DMS53 treated with DMSO at 0.1 percent for 48 hours (cell line): Measurements from ENCODE around the gene GTF2IRD1.
A peak's percentile ranks its signal among the peaks of the same experiment; 100 is the strongest.

Experiments
- DNase-seq: peaks from one replicate; lab custom pipeline; 2025; ENCODE audit not compliant: unreplicated experiment; lab: John Stamatoyannopoulos, UW

The GTF2IRD1 gene

DNA sequence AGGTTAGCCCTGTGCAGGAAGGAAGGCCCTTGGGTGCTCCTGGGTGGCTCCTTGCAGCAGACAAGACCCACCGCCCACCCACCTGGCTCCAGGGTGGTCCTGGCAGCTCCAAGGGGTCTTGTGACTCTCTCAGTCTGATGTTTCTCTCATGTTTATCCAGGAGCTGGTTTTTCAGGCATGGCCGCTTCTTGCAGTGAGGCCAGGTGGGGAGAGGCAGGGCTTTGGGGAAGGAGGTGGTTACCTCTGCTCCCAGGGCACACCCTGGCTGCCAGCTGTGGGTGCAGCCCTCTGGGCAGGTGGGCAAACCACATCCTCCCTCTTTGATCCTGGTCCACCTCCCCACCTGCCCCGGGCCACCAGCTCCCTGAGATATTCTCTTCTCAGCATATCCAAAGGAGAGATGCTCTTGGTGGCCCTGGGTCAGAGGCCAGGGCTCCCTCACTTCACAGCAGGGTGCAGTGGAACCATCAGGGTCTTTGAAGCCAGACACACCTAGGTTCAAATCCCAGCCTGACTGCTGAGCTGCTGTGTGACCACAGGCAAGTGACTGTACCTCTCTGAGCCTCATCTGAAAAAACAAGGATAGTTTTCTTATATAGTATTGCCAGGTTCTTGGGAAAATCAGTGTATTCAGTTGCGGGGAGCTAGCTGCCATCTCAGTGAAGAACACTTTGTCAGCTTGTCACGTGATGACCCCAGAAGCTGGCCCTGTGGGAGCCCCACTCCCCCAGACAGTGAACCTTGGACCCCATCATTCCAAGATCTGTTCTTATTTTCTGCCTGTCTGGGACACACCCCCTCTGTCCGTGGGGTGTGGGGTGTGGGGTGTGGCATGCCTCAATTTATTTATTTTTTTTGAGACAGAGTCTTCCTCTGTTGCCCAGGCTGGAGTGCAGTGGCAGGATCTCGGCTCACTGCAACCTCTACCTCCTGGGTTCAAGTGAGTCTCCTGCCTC, 11.5 kb downstream of the GTF2IRD1 start:
- DNase-seq, result peak; percentile 17

DNA sequence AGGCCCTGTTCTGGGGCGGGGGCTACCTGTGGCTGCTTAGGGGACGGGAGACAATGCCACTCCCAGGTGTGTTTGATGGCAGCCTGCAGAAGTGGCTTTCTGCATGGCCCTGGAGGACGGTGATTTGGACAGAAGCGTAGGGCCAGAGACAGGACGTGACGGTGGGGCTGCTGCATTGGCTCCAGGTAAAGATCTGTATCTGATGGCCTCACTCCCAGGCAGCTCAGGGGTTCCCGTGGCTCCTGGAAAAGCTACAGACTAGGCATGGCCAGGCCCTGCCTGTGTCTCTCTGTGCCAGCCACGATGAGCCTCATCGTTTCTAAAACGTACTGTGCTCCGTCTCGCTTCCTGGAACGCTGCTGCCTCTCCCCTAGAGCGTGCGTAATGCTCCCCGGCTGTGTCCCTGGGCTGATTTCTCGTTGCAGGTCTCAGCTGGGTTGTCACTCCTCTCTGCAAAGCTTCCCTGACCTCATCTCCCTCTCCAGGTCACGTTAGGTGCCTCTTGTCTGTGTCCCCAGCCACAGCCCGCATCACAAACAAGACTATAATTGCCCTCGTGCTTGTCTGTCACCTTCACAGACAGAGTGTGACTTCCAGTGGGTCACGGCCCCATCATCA, 12.6 kb downstream of the GTF2IRD1 start:
- no peak for DNase-seq

DNA sequence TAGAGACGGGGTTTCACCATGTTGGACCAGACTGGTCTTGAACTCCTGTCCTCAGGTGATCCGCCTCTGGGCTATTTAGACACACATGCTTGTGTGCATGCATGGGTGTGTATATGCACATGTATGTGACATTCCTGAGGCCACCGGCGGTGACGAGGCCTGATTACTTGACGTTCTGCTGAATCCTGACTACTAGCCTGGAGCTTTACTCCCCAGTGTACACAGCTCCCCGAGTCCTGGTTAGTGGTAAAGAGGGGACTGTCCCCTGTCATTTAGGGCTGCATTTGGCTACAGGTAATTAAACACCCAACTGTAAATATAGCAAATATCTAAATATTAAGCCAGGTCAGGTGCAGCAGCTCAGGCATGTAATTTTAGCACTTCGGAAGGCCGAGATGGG, 14.2 kb downstream of the GTF2IRD1 start:
- DNase-seq, result no peak

DNA sequence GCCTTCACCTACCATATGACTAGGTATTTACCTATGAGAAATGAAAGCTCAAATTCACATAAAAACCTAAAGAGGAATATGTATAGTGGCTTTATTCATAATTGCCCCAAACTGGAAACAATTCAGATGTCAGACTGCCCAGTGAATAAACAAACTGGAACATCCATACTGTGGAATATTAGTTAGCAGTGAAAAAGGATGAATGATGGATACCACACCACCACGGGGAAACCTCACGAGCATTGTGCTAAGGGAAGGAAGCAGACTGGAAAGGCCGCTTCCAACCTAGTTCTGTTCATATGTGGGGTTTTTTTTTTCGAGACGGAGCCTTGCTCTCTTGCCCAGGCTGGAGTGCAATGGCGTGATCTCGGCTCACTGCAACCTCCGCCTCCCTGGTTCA, 16.8 kb downstream of the GTF2IRD1 start:
- DNase-seq, result no peak

DNA sequence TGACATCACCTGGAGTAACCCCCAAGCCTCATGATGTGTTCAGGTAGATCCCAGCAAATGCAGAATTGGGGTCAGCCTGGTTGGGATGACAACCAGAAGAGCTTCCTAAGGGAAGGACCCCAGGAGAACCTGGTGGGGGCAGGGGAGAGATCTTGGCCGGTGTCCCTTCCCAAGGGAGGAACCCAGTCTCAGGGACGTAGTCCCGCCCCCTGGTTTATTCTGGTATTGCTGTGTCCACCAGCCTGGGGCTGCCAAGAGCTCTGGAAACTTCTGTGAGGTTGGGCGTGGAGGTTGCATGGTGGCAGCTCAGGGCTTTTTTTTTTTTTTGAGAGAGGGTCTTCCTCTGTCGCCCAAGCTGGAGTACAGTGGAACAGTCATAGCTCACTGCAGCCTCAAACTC, 19.4 kb downstream of the GTF2IRD1 start:
- DNase-seq, result no peak

DNA sequence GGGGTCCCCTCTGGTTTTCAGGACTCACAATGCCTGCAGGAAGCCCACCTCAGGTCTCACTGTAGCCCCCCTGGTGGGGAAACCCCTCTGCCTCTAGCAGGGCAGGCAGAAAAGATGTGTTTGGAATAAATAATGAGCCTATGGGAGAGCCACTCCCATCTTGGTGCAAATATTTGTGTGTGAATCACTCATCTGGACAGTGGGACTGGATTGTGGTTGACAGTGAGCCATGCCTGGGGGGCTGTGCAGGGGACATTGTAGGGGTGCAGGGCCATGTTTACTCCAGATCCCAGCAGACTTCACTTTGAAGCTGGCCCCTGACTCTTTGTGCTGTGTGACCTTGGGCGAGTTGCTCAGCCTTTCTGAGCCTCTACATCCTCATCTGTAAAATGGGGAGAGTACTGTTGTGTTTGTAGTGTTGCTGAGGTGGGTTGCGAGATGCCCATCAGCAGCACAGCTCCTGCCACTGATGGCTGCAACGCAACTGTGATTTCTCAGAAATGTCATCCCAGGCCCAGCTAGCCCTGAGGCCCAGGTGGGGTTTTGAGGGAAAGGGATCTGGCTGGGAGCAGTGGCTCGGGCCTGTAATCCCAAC, 20.7 kb downstream of the GTF2IRD1 start:
- no peak for DNase-seq

DNA sequence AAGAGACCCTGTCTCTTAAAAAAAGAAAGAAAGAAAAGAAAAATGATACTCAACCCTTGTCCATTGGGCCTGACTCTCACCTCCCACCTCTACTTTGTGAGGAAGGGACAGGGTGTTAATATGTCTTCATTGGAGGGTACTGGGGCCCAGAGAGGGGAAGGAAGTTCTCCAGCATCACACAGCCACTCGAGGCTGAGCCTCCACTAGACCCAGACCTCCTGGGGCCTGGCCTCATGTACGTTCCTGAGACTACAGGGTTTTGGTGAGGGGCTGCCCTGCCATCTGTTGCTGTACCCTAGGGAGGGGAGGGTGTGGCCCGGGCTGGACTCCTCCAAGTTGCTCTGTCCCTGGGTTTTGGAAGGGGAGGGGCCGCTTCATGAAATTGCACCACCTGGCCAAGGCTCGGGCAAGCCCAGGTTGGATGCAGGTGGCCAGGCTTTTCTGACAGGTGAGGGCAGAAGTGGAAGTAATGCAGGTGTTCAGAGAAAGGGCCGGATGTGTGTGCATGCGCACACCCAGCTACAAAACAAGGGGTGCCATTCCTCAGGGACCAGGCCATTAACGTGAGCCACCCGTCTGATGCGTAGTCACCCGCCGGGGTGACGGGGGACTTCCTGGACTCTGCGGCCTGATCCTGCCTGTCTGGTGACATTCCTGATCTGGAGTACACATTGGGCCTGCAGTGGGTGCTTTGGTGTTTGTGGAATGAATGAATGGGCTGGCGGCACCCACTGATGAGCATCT, 21.7 kb downstream of the GTF2IRD1 start:
- peak; percentile 30 for DNase-seq

DNA sequence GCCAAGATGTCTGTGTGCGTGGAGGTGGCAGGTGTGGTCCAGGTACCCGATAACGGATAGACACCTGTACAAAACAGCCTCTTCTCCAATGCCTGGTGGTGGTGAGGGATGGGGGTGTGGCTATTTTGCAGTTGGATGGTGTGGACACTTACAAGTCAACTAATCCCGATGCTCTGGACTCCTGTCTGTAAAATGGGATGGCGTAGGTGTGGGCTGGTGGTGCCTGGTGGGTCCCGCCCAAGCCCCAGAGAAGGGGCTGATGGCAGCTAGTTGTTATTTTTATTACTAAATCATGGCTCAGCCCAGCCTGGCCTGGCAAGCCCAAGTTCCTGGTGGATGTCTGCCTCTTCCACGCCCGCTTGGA, 22.3 kb downstream of the GTF2IRD1 start:
- no peak for DNase-seq

DNA sequence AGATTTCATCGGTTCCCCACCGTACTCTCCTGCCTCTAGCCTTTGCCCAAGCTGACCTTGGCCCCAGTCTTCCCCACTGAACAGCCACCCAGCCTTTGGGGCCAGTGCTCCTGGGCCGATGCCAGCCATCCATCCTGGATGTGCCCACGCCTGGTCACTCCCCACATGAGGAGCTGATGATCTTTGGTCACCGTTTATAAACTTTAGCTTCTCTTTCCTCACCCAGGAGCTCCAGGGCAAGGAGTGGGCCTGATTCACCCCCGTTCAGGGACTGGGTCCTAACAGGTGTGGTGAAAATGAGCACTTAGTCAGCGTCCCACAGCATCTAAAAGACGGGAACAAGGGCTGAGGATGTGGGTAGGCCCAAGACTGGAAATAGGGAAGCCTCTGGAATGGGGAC, 22.9 kb downstream of the GTF2IRD1 start:
- DNase-seq, result no peak

DNA sequence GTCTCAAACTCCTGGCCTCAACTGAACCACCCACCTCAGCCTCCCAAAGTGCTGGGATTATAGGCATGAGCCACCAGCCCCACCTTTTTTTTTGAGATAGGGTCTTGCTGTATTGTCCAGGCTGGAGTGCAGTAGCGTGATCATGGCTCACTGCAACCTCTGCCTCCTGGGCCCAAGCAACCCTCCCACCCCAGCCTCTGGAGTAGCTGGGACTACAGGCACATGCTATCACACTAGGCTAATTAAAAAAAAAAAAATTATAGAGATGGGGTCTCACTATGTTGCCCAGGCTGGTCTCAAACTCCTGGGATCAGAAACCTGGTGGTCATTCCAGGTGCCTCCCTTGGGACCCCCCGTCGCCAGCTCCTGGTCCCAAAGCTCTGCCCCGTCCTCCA, 25.0 kb downstream of the GTF2IRD1 start:
- no peak for DNase-seq

DNA sequence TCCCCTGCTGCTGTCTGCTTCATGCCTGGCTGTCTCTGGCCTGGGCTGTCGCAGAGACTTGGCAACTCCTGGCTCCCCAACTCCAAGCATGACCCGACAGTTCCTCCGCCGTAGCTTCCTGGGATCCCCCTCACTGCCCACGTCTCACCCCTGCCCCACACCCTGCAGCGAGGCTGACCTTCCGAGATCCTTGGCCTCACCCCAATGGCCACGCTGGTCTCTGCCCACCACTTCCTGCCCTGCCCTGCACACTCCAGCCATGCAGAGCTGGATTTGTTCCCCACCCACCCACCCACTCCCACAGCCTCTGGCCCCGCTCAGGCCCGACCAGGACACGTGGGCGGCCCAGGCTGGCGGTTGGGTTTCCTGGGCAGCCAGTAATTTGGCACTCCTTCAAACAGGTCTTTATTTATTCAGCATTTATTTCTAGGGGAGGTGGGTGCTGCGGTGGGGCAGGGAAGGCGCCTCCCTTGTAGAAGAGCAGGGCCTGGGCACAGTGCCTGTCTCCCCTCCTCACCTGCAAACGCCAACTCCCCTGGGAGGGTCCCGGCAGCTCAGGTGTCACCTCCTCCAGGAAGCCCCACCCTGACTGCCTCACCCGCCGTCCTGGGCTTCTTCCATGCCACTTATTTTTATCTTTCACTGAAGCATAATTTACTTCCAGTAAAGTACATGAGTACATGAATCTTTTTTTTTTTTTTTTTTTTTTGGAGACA, 25.5 kb downstream of the GTF2IRD1 start:
- no peak for DNase-seq

DNA sequence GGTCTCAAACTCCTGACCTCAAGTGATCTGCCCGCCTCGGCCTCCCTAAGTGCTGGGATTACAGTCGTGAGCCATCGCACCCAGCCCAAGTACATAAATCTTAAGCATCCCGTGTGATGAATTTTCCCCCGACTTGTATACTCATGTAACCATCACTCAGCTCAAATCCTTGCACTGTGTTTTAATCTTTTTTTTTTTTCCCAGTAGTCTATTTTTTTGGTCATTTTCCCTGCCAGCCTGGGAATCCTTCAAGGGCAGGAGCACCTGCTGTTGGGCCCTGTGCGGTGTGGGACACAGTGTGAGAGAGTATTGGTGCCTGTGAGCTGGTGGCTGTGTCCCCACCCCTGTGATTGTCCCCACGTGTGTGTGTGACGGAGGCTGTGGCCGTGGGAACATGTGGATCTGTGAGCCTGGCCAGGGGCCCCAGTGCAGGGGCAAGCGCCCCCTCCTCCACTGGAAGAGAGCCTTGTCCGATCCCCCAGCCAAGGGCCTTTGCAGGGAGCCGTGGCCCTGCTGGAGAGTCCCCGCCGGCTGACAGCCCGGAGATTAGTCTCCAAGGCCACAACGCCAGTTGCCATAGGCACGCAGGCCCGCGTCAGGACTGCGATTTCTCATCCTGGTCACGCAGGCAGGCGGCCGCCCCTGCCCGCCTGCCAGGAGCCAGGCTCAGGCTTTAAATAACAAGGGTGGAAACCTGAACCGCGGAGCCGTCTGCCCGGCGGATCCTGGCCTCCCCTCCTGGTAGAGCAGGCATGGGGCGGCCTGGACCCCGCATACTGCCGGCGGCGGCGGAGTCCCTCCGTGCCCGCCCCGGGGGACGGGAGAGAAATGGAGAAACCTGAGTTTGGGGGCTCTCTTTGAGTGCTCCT, 26.5 kb downstream of the GTF2IRD1 start:
- DNase-seq, result no peak

DNA sequence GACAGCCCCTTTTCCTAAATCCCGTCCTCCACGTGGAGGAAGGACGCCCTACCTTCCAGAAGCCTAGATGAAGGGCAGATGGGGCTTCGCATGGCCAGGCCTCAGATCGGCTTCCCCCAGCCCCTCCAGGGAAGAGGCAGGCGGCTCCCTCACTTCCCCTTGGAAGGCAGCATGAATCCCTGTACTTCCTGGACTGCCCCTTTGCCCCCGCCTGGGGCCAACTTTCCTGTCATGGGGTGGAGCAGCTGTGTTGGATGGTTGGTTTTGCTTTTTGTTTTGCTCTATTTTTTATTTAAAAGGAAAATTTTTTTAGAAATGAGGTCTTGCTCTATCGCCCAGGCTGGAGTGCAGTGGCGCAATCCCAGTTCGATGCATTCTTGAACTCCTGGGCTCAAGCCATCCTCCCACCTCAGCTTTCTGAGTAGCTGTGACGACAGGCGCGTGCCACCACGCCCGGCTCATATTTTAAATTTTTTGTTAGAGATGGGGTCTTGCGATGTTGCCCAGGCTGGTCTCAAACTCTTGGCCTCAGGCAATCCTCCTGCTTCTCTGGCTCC, 27.2 kb downstream of the GTF2IRD1 start:
- DNase-seq, result no peak

DNA sequence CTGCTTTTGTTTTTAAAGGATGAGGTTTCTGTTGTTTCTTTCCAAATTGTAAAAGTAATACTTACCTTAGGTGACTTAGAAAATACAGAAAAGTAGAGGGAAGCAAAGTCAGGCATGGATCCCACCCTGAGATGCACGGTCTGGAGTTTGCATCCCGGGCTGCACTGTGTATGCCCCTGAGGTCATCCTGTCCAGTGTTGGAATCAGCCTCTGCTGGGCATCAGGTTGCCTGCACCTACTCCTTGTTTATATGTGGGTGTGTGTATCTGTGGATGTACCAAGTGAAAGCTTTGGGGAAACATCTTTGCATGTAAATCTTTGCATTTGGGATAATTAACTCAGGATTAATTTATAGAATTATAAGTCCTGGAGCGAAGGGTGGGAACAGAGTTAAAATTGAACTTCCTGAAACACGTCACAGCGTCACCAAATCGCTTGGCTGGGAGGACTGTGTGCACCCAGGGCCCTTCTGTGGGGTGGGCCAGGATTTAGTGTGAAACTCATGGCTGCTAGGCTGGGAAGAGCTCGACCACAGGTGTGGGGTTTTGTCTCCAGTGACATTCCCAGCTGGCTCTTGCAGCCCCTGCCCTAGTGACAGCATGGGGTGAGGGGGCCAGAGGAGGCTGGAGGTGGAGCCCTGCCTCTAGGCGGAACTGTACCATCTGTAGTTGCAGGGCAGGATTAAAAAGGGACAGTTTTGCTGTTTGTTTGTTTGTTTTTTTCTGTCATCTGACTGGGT, 27.9 kb downstream of the GTF2IRD1 start:
- no peak for DNase-seq

DNA sequence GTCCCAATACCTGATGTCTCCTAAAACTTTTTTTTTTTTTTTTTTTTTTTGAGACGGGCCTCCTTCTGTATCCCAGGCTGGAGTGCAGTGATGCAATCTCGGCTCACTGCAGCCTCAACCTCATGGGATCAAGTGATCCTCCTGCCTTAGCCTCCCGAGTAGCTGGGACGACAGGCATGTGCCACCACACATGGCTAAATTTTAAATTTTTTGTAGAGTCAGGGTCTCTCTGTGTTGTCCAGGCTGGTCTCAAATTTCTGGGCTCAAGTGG, 28.4 kb downstream of the GTF2IRD1 start:
- no peak for DNase-seq

DNA sequence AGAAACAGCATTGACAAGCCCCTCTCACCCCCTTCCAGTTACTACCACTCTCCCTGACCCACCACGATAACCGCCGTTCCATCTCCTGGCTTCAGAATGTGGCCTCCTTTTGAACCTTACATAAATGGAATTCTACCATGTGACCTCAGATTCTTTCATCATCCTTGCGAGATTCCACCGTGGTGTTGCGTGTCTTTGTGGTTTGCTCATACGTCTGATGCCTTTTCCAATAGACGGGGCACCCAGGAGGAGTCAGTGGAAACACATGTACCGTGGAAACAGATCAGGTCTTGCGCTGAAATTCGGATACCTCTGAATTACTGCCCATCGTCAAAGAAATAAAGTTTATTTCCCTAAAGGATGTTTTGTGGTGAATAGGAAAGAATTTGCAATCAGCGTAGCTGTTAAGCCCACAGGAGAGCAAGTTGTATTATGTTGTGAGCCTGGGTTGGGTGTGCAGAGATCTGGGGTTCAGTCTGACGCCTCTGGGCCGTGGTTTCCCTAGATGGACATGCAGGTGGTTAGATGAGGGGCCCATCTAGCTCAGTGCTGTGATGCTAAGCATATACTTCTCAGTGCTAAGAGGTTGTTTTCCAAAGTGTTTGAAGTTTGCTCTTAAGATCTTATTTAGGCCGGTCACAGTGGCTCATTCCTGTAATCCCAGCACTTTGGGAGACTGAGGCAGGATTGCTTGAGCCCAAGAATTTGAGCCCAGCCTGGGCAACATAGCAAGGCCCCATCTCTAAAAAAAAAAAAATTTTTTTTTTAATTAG, 29.1 kb downstream of the GTF2IRD1 start:
- DNase-seq, result no peak

DNA sequence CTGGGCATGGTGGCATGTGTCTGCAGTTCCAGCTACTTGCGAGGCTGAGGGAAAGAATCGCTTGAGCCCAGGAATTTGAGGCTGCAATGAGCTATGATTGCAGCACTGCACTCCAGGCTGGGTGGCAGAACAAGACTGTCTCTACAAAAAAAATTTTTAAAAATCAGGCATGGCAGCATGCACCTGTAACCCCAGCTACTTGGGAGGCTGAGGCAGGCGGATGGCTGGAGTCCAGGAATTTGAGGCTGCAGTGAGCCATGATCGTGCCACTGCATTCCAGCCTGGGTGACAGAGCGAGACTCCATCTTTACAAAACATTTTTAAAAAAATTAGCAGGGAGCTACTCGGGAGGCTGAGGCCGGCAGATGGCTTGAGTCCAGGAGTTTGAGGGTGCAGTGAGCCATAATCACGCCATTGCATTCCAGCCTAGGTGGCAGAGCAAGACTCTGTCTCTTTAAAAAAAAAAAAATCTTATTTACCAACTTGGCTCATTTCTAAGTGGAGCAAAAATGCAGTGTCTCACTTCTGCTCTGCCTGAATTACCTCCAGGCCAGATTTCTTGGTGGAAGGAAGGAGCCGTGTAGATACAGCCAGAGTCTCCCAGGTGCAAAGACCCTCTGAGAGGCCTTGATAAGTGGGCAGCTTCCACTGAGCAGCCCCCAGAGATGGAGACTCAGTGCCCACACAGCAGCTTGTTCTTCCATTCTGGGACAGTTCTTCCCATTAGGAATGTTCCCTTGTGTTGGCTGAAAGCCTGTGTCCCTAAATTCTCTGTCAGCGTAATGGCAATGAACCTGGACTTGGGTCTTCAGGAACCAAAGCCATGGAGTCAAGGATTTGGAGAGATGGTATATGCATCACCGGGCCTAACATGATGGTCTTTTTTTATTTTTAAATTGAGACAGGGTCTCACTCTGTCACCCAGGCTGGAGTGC, 30.0 kb downstream of the GTF2IRD1 start:
- DNase-seq, result no peak
